ENCODE results near the gene KAT5.
A peak's percentile ranks its signal among the peaks of the same experiment; 100 is the strongest.
"Not testable (repeated sequence)": the region's sequence is repeated elsewhere in the genome, so short reads cannot be mapped to it uniquely, and the experiment has no call there.

Gene KAT5

DNA sequence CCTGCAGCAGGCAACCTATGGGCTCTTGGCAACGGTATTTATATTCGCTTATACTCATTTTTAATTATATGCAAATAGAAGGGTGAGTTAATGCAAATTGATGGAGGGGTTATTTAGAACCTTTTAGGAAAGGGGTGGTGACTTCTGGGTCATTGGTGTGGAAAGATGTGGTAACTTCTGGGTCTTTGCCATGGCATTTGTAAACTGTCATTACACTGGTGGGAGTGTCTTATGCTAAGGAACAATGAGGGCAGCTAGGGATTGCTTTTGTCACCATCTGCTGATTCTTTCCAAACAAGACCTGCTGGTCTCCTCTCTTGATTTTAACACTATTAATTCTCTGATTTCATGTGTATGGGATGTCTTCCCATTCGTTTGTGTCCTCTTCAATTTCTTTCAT lies 11.7 kb upstream of the KAT5 start:
- Mint-ChIP-seq H3K9me3 (no peaks in the 10 kb centered on the region), H3K4me1 (no peaks in the 10 kb centered on the region), H3K36me3 (no peaks in the 10 kb centered on the region), H3K4me3 (no peak overlapping the region), H3K27ac (no peak overlapping the region)
- ATAC-seq (no peak), DNase-seq (ENCODE audit: low spot score in 2 of 2) (no peak)

DNA sequence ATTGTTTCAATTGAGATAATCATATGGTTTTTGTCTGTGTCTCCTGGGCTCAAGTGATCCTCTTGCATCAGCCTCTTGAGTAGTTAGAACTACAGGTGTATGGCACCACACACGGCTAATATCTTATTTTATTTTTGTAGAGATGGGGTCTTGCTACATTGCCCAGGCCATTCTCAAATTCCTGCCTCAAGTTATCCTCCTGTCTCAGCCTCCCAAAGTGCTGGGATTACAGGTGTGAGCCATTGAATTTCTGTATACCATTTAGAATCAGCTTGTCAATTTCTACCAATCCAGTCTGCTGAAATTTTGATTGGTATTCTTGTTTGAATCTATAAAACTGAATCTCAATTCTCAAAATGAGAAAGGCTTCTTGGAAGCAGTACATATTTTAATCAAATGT lies 10.4 kb upstream of the KAT5 start:
- H3K36me3 Mint-ChIP-seq = peaks cover 5% of the 10 kb centered on the region

DNA sequence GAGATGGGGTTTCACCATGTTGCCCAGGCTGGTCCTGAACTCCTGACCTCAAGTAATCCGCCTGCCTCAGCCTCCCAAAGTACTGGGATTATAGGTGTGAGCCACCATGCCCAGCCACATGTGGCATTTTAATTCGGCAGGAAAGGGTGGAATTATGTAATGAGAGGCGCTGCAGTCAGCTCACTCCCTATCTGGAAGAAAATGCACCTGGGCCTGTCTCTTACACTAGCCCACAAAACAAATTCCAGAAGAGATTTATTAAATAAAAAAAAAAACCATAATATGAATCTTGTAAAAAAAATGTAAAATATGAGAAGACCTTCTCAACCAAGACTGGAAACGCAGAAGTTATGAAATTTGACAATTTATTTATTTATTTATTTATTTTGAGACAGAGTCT lies 8.2 kb upstream of the KAT5 start:
- DNase-seq (ENCODE audit: low spot score in 2 of 2) (no peak), ATAC-seq (no peak)
- H3K4me3 Mint-ChIP-seq = no peak overlapping the region
- peaks cover 7% of the 10 kb centered on the region for H3K4me1 Mint-ChIP-seq
- H3K9me3 Mint-ChIP-seq = no peaks in the 10 kb centered on the region
- H3K27ac Mint-ChIP-seq = no peak overlapping the region
- H3K36me3 Mint-ChIP-seq = peaks cover 5% of the 10 kb centered on the region

More for the DNA sequence above, 10.4 kb upstream of the KAT5 start:
- no peaks in the 10 kb centered on the region for H3K9me3 Mint-ChIP-seq
- H3K27ac Mint-ChIP-seq = no peak overlapping the region
- ATAC-seq = no peak
- no peak overlapping the region for H3K4me3 Mint-ChIP-seq
- H3K4me1 Mint-ChIP-seq = peaks cover under 1% of the 10 kb centered on the region
- DNase-seq (ENCODE audit: low spot score in 2 of 2) = no peak

DNA sequence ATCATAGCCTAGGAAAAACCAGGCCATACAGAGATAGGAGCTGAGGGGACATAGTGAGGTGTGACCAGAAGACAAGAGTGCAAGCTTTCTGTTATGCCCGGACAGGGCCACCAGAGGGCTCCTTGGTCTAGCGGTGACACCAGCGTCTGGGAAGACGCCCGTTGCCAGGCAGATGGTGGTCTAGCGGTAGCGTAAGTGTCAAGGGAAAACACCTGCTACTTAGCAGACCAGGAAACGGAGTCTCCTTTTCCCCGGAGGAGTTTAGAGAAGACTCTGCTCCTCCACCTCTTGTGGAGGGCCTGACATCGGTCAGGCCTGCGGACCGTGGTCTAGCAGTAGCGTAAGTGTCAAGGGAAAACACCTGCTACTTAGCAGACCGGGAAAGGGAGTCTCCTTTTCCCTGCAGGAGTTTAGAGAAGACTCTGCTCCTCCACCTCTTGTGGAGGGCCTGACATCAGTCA lies 5.7 kb upstream of the KAT5 start:
- not testable (repeated sequence) for H3K4me1 Mint-ChIP-seq, H3K36me3 Mint-ChIP-seq, H3K9me3 Mint-ChIP-seq, ATAC-seq
- H3K27ac Mint-ChIP-seq = peak overlapping the region; percentile 56
- peak overlapping the region; percentile 44 for H3K4me3 Mint-ChIP-seq
- peak; percentile 61 to 87 for DNase-seq (ENCODE audit: low spot score in 2 of 2)

DNA sequence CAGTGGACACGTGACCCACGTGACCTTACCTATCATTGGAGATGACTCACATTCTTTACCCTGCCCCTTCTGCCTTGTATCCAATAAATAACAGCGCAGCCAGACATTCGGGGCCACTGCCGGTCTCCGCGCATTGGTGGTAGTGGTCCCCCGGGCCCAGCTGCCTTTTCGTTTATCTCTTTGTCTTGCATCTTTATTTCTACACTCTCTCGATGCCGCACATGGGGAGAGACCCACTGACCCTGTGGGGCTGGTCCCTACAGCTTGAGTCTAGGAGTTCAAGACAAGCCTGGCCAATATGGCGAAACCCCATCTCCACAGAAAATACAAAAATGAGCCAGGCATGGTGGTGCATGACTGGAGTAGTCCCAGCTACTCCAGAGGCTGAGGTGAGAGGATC lies 5.0 kb upstream of the KAT5 start:
- DNase-seq (ENCODE audit: low spot score in 2 of 2); H3K9me3 Mint-ChIP-seq; ATAC-seq: not testable (repeated sequence)
- H3K4me3 Mint-ChIP-seq = peak overlapping the region; percentile 44
- H3K4me1 Mint-ChIP-seq = peaks cover 11% of the 10 kb centered on the region
- H3K36me3 Mint-ChIP-seq = peaks cover 11% of the 10 kb centered on the region
- peak overlapping the region; percentile 56 for H3K27ac Mint-ChIP-seq

DNA sequence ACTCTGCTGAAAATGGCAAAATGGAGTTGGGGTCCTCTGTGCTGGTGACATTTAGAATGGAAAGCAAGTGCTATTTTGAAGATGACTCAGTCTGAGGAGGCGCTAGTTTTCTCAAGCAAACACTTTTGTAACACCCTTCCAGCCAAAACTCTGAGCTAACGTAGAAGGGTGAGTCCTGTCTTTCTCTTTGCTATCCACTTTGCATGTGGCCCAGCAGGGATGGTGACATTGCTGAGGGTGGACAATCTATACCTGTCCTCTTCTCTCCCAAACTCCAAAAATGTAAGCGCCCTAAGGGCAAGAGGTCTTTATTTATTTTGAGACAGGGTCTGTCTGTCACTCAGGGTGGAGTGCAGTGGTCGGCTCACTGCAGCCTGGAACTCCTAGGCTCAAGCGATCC lies 3.6 kb upstream of the KAT5 start:
- ATAC-seq = no peak
- Mint-ChIP-seq H3K9me3 (no peaks in the 10 kb centered on the region), H3K4me1 (peaks cover 19% of the 10 kb centered on the region), H3K36me3 (peaks cover 25% of the 10 kb centered on the region), H3K27ac (no peak overlapping the region), H3K4me3 (no peak overlapping the region)
- no peak for DNase-seq (ENCODE audit: low spot score in 2 of 2)

DNA sequence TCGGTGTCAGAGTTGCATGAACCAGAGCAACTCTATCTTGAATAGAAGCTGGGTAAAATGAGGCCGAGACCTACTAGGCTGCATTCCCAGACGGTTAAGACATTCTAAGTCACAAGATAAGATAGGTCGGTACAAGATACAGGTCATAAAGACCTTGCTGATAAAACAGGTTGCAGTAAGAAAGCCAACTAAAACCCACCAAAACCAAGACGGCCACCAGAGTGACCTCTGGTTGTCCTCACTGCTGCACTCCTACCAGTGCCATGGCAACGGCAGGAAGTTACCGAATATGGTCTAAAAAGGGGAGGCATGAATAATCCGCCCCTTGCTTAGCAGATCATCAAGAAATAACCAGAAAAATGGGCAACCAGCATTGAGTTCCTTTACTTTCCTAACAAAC lies 2.4 kb upstream of the KAT5 start:
- Mint-ChIP-seq H3K36me3 (peaks cover 37% of the 10 kb centered on the region), H3K9me3 (no peaks in the 10 kb centered on the region), H3K4me3 (no peak overlapping the region), H3K27ac (no peak overlapping the region), H3K4me1 (peaks cover 27% of the 10 kb centered on the region)
- ATAC-seq (no peak), DNase-seq (ENCODE audit: low spot score in 2 of 2) (no peak)

DNA sequence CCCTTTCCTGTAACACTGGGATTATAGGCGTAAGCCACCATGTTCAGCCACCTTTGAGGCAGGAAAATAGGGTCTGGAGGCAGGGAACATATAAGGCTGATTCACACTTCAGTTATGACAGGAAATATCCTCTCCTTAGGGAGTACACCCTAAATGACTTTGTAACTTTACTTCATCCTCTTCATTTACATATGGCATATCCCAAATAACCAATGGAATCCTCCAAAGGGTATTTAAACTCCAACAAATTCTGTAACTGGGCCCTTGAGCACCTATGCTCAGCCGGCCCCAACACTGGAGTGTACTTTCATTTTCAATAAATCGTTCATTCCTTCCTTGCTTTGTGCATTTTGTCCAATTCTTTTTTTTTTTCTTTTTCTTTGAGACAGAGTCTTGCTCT lies 1.6 kb upstream of the KAT5 start:
- Mint-ChIP-seq H3K4me3 (peak overlapping the region; percentile 89), H3K27ac (no peak overlapping the region), H3K9me3 (no peaks in the 10 kb centered on the region), H3K4me1 (peaks cover 34% of the 10 kb centered on the region), H3K36me3 (peaks cover 45% of the 10 kb centered on the region)
- ATAC-seq (no peak), DNase-seq (ENCODE audit: low spot score in 2 of 2) (no peak)

DNA sequence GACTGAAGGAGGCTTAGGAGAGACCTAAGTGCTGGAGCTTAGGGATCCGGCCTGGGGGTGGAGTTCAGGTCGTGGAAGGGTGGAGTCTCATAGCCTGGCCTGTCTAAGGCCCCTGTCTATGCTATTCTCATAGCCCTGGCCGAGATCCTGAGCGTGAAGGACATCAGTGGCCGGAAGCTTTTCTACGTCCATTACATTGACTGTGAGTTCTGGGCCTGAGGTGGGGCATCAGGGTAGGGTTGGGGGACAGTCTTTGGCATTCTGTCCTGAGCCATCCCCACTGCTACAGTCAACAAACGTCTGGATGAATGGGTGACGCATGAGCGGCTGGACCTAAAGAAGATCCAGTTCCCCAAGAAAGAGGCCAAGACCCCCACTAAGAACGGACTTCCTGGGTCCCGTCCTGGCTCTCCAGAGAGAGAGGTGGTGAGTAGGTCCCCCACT lies 603 bp downstream of the KAT5 start:
- H3K36me3 Mint-ChIP-seq = peaks cover 62% of the 10 kb centered on the region

DNA sequence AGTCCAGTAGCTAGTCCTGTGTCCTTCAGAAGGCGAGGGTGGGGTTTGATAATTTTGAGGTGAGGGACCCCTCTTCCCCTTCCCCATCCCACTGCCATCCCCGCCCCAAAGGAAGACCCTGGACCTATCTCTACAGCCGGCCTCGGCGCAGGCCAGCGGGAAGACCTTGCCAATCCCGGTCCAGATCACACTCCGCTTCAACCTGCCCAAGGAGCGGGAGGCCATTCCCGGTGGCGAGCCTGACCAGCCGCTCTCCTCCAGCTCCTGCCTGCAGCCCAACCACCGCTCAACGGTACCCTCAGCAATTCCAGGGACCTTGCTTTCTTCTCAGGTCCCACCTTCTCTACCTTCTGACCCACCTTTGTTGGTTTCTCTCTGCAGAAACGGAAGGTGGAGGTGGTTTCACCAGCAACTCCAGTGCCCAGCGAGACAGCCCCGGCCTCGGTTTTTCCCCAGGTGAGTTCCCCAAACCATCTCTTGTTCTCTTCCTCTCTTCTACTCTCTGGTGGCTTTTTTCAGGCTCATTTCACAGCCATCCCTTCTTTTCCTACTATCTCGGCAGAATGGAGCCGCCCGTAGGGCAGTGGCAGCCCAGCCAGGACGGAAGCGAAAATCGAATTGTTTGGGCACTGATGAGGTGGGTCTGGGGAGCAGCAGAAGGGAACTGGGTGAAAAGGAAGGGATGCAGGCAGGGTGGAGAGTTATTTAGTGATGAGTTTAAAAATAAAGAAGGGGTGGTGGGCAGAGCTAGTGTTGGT lies 1.3 kb downstream of the KAT5 start:
- no peak for DNase-seq (ENCODE audit: low spot score in 2 of 2)
- Mint-ChIP-seq H3K4me3 (peak overlapping the region; percentile 89), H3K36me3 (peaks cover 70% of the 10 kb centered on the region), H3K9me3 (no peaks in the 10 kb centered on the region), H3K27ac (peak overlapping the region; percentile 82), H3K4me1 (peaks cover 53% of the 10 kb centered on the region)
- ATAC-seq = no peak

More for the DNA sequence above, 603 bp downstream of the KAT5 start:
- no peak for ATAC-seq
- Mint-ChIP-seq H3K4me1 (peaks cover 45% of the 10 kb centered on the region), H3K4me3 (peak overlapping the region; percentile 89), H3K27ac (peak overlapping the region; percentile 99), H3K9me3 (no peaks in the 10 kb centered on the region)
- DNase-seq (ENCODE audit: low spot score in 2 of 2) = no peak

DNA sequence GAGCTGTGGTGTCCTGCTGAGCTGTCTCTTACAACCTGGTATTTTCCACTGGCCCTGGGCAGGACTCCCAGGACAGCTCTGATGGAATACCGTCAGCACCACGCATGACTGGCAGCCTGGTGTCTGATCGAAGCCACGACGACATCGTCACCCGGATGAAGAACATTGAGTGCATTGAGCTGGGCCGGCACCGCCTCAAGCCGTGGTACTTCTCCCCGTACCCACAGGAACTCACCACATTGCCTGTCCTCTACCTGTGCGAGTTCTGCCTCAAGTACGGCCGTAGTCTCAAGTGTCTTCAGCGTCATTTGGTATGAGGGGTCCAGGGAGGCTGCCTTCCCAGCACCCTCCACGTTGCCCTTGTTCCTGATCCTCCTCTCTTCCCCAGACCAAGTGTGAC lies 2.4 kb downstream of the KAT5 start:
- H3K27ac Mint-ChIP-seq = peak overlapping the region; percentile 44
- H3K9me3 Mint-ChIP-seq = no peaks in the 10 kb centered on the region
- DNase-seq (ENCODE audit: low spot score in 2 of 2) (no peak), ATAC-seq (no peak)
- peaks cover 80% of the 10 kb centered on the region for H3K36me3 Mint-ChIP-seq
- peaks cover 63% of the 10 kb centered on the region for H3K4me1 Mint-ChIP-seq
- H3K4me3 Mint-ChIP-seq = no peak overlapping the region

DNA sequence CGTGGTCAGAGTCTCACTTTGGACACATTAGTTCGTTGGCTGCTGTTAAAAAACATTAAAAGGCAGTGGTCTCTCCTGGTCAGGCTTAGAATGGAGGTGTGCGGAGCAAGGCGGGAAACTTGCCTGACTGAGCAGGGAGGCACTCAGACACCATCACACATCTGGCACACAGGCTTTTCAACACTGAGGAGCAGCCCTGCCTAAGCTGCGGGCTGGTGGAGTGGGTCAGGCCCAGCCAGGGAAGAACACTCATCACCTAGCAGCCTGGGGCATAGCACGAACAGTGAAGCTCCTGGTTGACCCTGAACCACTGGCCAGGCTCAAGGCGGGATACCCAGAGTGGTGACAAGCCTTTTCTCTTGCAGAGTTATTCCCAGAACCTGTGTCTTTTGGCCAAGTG lies 4.2 kb downstream of the KAT5 start:
- ATAC-seq (no peak), DNase-seq (ENCODE audit: low spot score in 2 of 2) (no peak)
- Mint-ChIP-seq H3K27ac (peak overlapping the region; percentile 43), H3K4me3 (no peak overlapping the region), H3K4me1 (peaks cover 72% of the 10 kb centered on the region), H3K9me3 (no peaks in the 10 kb centered on the region), H3K36me3 (peaks cover 94% of the 10 kb centered on the region)

DNA sequence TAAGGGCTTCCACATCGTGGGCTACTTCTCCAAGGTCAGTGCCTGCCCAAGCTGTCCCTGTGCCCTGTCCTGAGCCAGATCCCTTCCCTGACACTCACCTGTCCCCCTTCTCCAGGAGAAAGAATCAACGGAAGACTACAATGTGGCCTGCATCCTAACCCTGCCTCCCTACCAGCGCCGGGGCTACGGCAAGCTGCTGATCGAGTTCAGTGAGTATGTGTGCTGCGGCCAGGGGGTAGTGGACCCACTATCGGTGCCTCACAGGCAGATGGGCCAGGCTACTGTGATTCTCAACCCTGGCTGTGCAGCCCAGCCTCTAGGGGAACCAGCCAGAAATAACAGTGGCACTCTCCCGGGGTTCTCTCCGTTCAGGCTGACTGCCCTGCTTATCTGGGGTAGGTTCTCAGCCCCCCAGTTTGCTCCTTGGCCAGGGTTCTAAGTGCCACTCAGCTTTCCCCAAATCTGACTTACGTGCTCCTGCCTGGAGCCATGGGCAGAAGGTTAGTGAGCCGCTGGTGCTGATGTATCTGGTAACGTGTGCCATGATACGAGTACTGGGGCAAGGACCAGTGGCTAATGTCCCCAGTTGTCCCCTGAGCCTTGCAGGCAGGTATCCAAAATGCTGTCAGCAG lies 4.8 kb downstream of the KAT5 start:
- ATAC-seq = no peak
- peaks cover 69% of the 10 kb centered on the region for H3K4me1 Mint-ChIP-seq
- no peak overlapping the region for H3K4me3 Mint-ChIP-seq
- peaks cover 89% of the 10 kb centered on the region for H3K36me3 Mint-ChIP-seq
- no peak for DNase-seq (ENCODE audit: low spot score in 2 of 2)
- H3K27ac Mint-ChIP-seq = peak overlapping the region; percentile 92
- no peaks in the 10 kb centered on the region for H3K9me3 Mint-ChIP-seq

DNA sequence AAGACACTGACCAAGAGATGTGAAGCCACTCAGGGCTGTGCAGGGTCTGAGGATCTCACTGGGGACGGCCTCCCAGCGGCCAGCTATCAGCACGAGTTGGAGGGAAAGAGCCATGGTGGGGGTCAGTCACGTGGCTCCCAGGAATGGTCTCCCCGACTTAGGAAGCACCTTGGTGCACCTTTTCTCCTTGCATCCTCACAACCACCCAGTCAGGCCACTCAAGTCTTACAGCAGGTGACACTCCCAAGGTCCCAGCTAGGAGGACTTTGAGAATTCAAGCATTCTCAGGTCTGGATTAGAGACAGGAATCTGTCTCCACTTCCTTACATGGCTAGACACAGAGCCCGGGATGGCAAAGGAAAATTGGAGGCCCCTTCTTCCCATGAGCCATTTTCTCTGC lies 5.9 kb downstream of the KAT5 start:
- Mint-ChIP-seq H3K27ac (peak overlapping the region; percentile 92), H3K4me3 (peak overlapping the region; percentile 95), H3K4me1 (peaks cover 62% of the 10 kb centered on the region)

DNA sequence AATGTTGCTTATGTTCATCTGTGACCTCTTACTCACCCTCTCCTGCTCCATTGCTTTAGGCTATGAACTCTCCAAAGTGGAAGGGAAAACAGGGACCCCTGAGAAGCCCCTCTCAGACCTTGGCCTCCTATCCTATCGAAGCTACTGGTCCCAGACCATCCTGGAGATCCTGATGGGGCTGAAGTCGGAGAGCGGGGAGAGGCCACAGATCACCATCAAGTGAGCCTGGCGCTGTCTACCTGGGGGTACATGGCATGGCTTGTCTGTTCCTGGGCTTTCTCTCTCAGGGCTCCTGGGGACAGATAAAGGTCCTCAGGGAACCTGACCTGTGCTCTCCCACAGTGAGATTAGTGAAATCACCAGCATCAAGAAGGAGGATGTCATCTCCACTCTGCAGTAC lies 6.5 kb downstream of the KAT5 start:
- Mint-ChIP-seq H3K9me3 (no peaks in the 10 kb centered on the region), H3K27ac (peak overlapping the region; percentile 92), H3K4me3 (peak overlapping the region; percentile 95), H3K36me3 (peaks cover 73% of the 10 kb centered on the region), H3K4me1 (peaks cover 59% of the 10 kb centered on the region)
- DNase-seq (ENCODE audit: low spot score in 2 of 2) (no peak), ATAC-seq (no peak)

More for the DNA sequence above, 5.9 kb downstream of the KAT5 start:
- ATAC-seq (no peak), DNase-seq (ENCODE audit: low spot score in 2 of 2) (no peak)
- Mint-ChIP-seq H3K9me3 (no peaks in the 10 kb centered on the region), H3K36me3 (peaks cover 79% of the 10 kb centered on the region)

DNA sequence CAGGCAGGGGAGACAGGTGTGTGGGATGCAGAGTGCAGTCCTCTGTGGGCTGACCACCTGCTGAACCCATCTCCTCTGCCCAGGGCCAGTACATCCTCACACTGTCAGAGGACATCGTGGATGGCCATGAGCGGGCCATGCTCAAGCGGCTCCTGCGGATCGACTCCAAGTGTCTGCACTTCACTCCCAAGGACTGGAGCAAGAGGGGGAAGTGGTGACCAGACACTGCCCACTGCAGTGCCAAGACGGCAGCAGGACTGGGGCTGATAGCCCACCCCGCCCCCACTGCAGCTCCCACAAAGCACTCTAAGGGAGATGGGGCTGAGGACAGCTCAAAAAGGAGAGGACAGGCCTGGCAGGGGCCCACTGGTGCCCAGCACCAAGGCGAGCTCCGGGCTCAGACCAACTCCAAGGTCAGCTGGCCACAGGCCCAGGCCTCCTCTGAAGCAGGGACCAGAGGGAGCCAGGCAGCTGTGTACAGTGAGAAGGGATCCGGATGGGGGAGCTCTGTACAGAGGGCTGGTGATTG lies 7.0 kb downstream of the KAT5 start:
- H3K4me1 Mint-ChIP-seq = peaks cover 56% of the 10 kb centered on the region
- H3K36me3 Mint-ChIP-seq = peaks cover 68% of the 10 kb centered on the region
- H3K9me3 Mint-ChIP-seq = no peaks in the 10 kb centered on the region

More for the DNA sequence above, 7.0 kb downstream of the KAT5 start:
- Mint-ChIP-seq H3K27ac (peak overlapping the region; percentile 92), H3K4me3 (peak overlapping the region; percentile 95)
- ATAC-seq (no peak), DNase-seq (ENCODE audit: low spot score in 2 of 2) (no peak)

Data from stimulated activated effector memory CD8-positive, alpha-beta T cell treated with anti-CD3 and anti-CD28 coated beads, Interleukin-12 subunit alpha, Interleukin-12 subunit beta, amount 100 ng/mL, for 72 hours (primary cell).